B cell (primary cell): Measurements from ENCODE around the gene RNF32.

Experiments
- EZH2 ChIP-seq: IDR thresholded peaks from 2 replicates; pipeline ENCODE4 v1.6.1; 2012; ENCODE audit warnings: borderline replicate concordance, low read depth, mild to moderate bottlenecking, moderate library complexity, low read length; ENCODE audit not compliant: insufficient read depth, poor library complexity, severe bottlenecking
- TF ChIP-seq, protein P1 (sequence below): fragments of 200-600 bp; IDR thresholded peaks from one replicate; pipeline ENCODE4 v1.8.0; 2022; ENCODE audit warnings: antibody characterized with exemption, mild to moderate bottlenecking

DNA sequence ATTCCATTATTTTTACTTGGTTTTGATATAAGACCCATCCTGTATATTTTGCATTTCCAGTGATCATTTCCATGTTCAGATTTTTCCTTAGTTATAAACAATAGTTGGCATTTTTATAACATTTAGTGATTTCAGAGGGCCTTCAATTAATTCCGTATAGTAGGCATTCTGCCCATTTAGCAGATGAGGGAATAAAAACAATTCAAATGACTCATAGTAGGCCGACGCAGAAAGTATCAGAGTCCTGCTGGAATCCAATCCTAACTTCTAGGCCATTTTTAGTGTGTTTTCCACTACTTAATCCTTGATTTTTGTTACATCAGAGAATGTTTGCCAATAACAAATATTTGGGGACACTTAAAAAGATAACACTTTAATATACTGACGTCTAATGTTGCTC, 15.4 kb downstream of the RNF32 start:
- TF ChIP-seq, protein P1, sequence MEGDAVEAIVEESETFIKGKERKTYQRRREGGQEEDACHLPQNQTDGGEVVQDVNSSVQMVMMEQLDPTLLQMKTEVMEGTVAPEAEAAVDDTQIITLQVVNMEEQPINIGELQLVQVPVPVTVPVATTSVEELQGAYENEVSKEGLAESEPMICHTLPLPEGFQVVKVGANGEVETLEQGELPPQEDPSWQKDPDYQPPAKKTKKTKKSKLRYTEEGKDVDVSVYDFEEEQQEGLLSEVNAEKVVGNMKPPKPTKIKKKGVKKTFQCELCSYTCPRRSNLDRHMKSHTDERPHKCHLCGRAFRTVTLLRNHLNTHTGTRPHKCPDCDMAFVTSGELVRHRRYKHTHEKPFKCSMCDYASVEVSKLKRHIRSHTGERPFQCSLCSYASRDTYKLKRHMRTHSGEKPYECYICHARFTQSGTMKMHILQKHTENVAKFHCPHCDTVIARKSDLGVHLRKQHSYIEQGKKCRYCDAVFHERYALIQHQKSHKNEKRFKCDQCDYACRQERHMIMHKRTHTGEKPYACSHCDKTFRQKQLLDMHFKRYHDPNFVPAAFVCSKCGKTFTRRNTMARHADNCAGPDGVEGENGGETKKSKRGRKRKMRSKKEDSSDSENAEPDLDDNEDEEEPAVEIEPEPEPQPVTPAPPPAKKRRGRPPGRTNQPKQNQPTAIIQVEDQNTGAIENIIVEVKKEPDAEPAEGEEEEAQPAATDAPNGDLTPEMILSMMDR, result no peak
- TF ChIP-seq EZH2, result no peak
